ENCODE data around the gene SERINC2. TPM values are rescaled to one million over a fixed set of nuclear protein-coding genes. Genes with fewer than 3 reads are reported as not detected.

Gene SERINC2
- total RNA-seq, 4 donors from 2014 or later: 85.6 to 343 (median 250) TPM

GRCh38 chr1:31482482-31483011 is 69.5 kb downstream of the SERINC2 start:
- H3K27me3 ChIP-seq: no peaks in the 10 kb centered on the region
- H3K4me1 ChIP-seq: peaks cover 5 to 31% (median 16%) of the 10 kb centered on the region in 4 donors
- in situ Hi-C loops (cut with MboI; ENCODE audit: low pct_ligation_motif_present in 1 of 4, low pct_unique_long_range_greater_than_20kb in 1 of 4, low sequenced_read_pairs in 3 of 4) (no loop called here), intact Hi-C loops (cut with DNase I; ENCODE audit: low total_unique reads) (no loop called here)
- TF ChIP-seq CTCF (IDR thresholded peaks at IDR 0.05) (no peak), POLR2A (IDR thresholded peaks at IDR 0.05) (no peak), EP300 (IDR thresholded peaks at IDR 0.05; ENCODE audit: low read depth) (no peak)
- DNase-seq: no peak
- peak overlapping the region; percentile 73 to 79 (median 73) for H3K27ac ChIP-seq
- 56 to 67% methylated on average over 1 to 6 of the region's 6 CpGs for WGBS, 2 donors (ENCODE audit: low coverage in 1 of 2)
- H3K9me3 ChIP-seq: no peaks in the 10 kb centered on the region
- H3K4me3 ChIP-seq: no peak overlapping the region
- H3K36me3 ChIP-seq: no peaks in the 10 kb centered on the region

GRCh38 chr1:31483012-31483946 is 70.3 kb downstream of the SERINC2 start:
- peak; percentile 50 for DNase-seq
- H3K36me3 ChIP-seq: no peaks in the 10 kb centered on the region
- TF ChIP-seq POLR2A (IDR thresholded peaks at IDR 0.05): peak; percentile 16
- no peak for TF ChIP-seq CTCF (IDR thresholded peaks at IDR 0.05)
- peak; percentile 34 to 74 (median 44) for TF ChIP-seq POLR2AphosphoS5 (IDR thresholded peaks at IDR 0.05)
- peak; percentile 27 for TF ChIP-seq EP300 (IDR thresholded peaks at IDR 0.05; ENCODE audit: low read depth)
- peaks cover 5 to 31% (median 16%) of the 10 kb centered on the region in 4 donors for H3K4me1 ChIP-seq
- intact Hi-C loops (cut with DNase I; ENCODE audit: low total_unique reads): no loop called here
- H3K9me3 ChIP-seq: no peaks in the 10 kb centered on the region
- peak overlapping the region; percentile 73 to 79 (median 73) for H3K27ac ChIP-seq
- in situ Hi-C loops (cut with MboI; ENCODE audit: low pct_ligation_motif_present in 1 of 4, low pct_unique_long_range_greater_than_20kb in 1 of 4, low sequenced_read_pairs in 3 of 4): no loop called here
- no peaks in the 10 kb centered on the region for H3K27me3 ChIP-seq
- 35 to 40% methylated on average over 8 to 13 of the region's 13 CpGs for WGBS, 2 donors (ENCODE audit: low coverage in 1 of 2)
- H3K4me3 ChIP-seq: no peak overlapping the region

Other genes starting within 250 kb of the SERINC2 start
- gene NKAIN1, start 173.3 kb upstream of the SERINC2 start, total RNA-seq: not detected
- gene SNRNP40, start 116.4 kb upstream of the SERINC2 start, total RNA-seq: 100 to 1,000 TPM in 1 of 4 donors, 10 to 100 TPM in 3; 20.2 to 154 (median 32.3) TPM
- 10 to 100 TPM in 3 of 4 donors, 1 to 10 TPM in 1; 4.8 to 18.7 (median 13.7) TPM for gene ZCCHC17, start 116.2 kb upstream of the SERINC2 start, total RNA-seq
- gene FABP3, start 40.1 kb upstream of the SERINC2 start, total RNA-seq: 1 to 10 TPM in 2 of 4 donors, not detected in 2; 5.9 to 7.6 TPM
- 100 to 1,000 TPM; 229 to 300 (median 272) TPM for gene TINAGL1, start 163.3 kb downstream of the SERINC2 start, total RNA-seq
- under 1 TPM in 1 of 4 donors, not detected in 3; 0.48 TPM for gene HCRTR1, start 204.5 kb downstream of the SERINC2 start, total RNA-seq
- 10 to 100 TPM; 12.3 to 61.7 (median 49.9) TPM for gene PEF1, start 231.7 kb downstream of the SERINC2 start, total RNA-seq

Measured in transverse colon (tissue), 4 donors.